Stimulated activated CD8-positive, alpha-beta memory T cell treated with anti-CD3 and anti-CD28 coated beads, Interleukin-4, amount 100 ng/mL, for 24 hours (primary cell): ENCODE measurements around the gene FALEC.
A peak's percentile ranks its signal among the peaks of the same experiment; 100 is the strongest.
"Not testable (repeated sequence)": the region's sequence is repeated elsewhere in the genome, so short reads cannot be mapped to it uniquely, and the experiment has no call there.

ENCODE experiments used
- DNase-seq: peaks from one replicate; pipeline ENCODE4 v3.0.0-alpha.2; 2020; ENCODE audit warnings: low read depth

The FALEC gene

DNA sequence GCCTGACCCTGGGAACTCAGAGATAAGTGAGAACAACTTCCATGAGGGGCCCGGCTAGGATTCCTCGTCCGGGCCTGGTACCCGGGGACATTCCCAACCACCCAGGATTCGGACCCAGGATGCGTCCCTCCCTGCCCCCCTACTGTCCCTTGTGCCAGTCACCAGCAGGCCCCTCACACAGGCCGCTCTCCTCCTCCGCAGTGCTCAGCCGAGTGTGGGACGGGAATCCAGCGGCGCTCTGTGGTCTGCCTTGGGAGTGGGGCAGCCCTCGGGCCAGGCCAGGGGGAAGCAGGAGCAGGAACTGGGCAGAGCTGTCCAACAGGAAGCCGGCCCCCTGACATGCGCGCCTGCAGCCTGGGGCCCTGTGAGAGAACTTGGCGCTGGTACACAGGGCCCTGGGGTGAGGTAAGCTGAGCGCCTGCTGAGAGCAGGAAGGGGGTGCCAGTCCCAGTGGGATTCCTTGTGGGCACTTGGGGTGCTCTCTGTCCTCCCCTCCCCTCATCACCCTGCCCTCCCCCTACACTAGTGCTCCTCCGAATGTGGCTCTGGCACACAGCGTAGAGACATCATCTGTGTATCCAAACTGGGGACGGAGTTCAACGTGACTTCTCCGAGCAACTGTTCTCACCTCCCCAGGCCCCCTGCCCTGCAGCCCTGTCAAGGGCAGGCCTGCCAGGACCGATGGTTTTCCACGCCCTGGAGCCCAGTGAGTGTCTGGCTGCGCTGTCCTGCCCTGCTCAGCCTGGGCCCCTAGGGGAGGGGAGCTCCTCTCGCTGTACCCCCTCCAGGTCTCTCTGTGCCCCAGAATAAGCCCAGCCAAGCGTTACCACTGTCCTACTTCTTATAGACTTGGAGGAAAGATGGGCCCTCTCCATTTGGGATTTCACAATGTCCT is 43.5 kb downstream of the FALEC start:
- DNase-seq: no peak

DNA sequence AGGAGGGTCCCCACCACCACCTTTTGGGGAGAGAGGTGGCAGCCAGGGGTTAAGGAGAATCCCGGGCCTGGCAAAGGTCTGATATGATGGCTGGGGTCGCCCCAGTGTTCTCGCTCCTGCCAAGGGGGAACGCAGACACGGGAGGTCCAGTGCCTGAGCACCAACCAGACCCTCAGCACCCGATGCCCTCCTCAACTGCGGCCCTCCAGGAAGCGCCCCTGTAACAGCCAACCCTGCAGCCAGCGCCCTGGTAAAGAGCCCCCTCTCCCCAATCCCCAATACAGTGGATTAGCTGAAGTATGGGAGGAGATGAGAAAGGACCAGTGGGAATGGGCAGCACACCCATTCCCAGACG is 44.1 kb downstream of the FALEC start:
- no peak for DNase-seq

DNA sequence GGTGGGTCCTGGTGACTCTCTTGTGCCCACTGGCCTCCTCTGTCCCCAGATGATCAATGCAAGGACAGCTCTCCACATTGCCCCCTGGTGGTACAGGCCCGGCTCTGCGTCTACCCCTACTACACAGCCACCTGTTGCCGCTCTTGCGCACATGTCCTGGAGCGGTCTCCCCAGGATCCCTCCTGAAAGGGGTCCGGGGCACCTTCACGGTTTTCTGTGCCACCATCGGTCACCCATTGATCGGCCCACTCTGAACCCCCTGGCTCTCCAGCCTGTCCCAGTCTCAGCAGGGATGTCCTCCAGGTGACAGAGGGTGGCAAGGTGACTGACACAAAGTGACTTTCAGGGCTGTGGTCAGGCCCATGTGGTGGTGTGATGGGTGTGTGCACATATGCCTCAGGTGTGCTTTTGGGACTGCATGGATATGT is 44.5 kb downstream of the FALEC start:
- DNase-seq: peak; percentile 54

DNA sequence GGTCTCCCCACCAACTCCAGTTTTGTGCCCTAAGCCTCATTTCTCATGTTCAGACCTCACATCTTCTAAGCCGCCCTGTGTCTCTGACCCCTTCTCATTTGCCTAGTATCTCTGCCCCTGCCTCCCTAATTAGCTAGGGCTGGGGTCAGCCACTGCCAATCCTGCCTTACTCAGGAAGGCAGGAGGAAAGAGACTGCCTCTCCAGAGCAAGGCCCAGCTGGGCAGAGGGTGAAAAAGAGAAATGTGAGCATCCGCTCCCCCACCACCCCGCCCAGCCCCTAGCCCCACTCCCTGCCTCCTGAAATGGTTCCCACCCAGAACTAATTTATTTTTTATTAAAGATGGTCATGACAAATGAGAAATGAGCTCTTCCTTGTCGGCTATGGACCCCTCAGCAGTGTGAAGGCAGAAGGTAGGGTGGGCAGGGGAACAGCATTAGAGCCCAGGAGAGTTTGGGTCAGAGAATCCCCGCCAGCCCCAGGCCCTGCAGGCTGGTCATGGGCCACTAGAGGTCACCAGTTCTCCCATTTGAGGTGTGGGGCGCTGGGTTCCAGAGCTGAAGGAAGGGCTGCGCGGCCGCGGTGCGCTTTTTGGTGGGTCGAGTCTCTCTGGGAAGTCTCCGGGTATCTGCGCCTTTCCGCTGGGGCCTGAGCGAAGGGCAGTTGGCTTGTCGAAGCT is 45.2 kb downstream of the FALEC start:
- DNase-seq: peak; percentile 78

DNA sequence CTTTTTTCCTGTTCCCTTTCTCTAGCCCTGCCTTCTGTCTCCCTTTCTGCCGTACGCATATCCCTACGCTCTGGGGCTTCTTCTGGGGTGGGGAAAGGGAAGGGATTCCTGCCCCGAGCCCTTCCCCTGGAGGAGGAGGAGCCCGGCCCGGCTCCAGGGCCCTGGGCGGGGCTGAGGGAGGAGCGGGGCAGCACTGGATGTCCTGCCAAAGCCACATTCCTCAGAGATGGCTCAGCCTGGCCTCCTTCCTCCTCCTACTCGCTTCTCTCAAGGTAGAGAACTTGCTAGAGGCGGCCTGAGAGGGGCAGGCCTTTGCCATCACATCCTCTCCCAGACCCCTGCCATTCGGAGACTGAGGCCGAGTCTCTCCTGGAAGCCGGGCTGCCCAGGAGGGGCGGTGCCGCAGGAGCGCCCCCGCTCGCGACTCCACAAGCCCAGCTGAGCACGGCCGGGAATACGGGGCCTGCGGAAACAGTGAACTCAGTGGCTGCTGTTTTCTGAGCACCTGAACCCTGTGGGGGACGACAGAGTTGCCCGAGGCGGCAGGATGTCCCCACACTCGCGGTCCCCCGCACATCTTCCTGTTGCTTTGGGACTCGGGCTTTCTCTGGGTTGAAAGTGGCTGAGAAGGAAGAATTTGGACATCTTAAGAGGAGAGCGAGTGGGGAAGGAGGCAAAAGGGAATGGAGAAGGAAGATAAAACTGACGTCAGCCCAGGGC is 45.9 kb downstream of the FALEC start:
- peak; percentile 40 for DNase-seq

DNA sequence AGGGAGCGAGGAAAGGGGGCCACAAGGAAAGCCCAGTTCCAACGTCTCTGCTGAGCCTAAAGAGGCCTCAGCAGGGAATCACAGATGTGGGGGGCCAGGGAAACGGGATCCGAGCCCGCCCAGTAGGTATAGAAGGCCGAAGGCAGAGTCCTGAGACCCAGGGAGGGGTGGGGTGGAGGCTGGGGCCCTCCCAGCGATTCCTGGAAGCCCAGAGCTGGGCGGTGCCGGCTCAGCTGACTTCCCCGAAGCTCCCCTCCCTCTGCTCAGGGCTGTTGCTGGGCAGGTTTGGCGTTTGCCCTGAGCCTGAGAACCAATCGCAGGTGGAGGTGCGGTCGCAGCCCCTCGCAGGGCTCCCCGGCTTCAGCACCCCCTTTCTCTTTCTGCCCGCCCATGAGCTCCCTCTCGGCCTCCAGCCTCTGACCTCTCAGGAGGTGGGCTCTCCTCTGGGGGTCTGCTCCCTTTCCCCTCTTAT is 46.5 kb downstream of the FALEC start:
- peak; percentile 80 for DNase-seq

DNA sequence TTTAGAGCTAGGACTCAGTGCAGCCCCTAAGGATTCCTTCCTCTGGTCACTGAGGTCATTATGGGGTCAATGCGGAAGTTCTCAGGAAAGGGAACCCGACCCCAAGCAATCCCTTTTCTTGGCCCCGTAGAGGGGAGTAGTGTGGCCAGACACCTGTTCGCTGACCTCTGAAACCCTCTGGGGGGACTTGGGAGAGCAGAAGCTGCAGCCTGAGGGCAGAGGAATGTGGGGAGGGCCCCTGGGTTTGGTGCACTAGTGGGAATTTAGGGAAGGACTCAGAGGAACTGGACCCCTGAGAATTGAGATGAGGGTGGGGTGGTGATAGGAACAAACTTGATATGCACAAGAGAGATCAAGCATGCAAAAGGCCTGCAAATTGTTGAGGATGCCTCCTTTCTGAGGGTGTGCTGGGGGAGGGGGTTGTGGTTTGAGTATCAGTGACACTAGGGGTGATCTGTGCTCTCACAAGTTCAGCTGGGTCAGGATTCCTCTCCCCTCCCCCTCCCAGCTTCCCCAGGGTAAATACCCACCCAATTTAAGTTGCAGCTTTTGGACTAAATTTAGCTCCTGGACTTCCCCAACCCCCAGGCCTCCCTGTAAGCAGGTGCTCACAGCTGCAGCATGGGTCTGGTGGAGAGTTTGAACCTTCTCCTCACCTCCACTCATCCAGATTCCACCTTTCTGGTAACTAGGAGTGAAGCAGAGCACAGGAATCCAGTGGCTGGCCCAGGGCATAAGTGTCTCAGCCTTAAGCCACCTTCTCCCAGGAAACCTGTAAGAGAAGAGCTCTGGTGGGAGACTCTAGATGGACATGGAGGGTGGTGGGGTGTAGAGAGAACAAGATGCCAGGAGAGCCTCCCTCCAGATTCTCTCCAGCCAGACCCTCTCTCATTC is 47.1 kb downstream of the FALEC start:
- peak; percentile 62 for DNase-seq

DNA sequence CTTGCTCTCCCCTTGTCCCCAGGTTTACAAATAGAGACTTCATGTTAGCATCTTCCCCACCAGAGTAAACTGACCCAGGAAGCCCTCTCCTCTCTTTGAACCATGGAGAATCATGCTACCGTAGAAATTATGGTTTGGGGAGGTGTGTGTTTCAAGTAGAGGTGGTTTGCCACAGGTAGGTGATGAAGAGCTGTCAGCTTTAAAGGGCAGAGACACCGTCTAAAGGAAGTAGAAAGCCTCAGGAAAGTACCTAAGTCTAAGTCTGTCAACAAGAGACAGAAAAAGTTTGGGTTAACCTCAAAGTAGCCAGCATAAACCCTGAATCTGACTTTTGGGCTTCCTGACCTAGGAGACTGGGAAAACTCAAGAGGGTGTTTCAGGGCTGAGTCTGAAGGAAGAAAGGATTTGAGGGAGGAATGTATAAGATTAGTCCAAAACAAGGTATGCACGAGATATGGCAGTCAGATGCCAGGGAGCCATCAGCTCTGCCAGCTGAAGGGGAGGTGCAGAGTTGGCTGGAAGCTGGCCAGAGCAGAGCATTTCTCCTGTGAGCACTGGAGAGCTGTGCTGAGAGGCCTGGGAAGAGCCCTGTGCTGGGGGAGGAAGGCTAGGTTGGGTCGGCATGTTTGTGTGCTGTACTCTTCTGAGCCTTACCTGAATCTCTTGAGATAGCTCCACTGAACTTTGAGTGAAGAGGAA is 47.9 kb downstream of the FALEC start:
- no peak for DNase-seq

DNA sequence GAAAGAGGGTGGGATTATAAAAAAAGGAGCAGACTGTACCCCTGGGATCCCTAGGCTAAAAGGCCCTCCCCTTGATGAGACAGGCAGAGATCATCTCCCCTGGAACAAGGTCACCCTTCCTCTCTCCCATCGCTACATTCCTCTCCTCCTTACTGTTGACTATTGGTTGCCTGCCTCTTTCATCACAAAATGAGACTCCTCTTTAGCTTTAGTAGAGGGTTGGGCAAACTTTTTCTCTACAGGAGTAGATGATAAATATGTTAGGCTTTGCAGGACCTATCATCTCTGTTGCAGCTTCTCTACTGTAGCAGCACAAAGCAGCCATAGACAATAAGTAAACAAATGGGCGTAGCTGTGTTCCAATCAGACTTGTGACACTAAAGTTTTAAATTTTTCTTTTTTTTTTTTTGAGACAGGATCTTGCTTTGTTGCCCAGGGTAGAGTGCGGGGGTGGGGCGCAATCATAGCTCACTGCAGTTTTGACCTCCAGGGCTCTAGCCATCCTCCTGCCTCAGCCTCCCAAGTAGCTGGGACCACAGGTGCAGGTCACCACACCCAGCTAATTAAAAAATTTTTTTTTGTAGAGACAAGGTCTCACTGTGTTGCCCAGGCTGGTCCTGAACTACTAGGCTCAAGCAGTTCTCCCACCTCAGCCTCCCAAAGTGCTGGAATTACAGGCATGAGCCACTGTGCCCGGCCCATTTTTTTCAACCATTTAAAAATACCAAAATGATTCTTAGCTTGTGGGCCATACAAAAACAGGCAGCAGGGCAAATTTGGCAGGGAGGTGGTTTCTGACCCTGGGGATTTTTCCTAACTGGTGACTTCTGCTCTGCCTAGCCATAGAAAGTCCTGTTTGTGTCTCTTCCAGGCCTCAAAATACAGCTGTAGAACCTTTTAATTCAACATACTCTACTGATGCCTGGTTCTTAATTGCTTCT is 48.8 kb downstream of the FALEC start:
- DNase-seq: no peak

DNA sequence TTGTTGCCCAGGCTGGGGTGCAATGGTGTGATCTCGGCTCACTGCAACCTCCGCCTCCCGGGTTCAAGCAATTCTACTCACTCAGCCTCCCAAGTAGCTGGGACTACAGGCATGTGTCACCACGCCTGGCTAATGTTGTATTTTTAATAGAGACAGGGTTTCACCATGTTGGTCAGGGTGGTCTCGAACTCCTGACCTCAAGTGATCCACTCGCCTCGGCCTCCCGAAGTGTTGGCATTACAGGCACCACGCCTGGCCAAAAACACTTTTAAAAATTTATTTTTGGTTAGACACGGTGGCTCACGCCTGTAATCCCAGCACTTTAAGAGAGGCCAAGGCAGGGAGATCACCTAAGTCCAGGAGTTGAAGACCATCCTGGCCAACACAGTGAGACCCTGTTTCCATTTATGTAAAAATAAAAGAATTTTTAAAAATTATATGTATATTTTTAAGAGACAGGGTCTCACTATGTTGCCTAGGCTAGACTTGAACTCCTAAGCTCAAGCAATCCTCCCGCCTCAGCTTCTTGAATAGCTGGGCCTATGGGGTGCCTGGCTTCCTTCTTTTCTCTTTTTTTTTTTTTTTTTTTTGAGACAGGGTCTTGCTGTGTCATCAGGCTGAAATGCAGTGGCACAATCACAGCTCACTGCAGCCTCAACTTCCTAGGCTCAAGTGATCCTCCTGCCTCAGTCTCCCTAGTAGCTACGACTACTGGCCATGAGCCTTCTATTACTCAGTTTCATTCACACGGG is 49.9 kb downstream of the FALEC start:
- not testable (repeated sequence) for DNase-seq

DNA sequence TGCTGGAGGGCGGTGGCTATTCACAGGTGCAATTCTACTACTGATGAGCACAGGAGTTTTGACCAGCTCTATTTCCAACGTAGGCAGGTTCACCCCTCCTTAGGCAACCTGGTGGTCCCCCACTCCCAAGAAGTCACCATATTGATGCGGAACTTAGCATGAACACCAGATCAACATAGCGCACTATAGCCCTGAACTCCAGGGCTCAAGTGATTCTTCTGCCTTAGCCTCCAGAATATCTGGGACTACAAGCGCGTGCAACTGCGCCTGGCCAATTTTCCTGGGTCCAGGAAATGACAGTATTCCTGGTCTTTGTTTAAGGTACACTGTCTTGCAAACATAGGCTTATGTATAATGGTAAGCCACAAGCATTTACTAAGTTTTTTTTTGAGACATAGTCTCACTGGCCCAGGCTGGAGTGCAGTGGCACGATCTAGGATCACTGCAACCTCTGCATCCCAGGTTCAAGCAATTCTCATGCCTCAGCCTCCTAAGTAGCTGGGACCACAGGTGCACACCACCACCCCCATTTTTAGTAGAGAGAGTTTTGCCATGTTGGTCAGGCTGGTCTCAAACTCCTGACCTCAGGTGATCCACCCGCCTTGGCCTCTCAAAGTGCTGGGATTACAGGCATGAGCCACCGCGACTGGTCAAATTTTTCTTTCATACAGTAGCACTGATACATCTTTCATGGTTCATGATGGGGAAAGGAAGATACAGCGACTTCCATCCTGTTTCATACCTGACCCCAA is 51.2 kb downstream of the FALEC start:
- DNase-seq: no peak

DNA sequence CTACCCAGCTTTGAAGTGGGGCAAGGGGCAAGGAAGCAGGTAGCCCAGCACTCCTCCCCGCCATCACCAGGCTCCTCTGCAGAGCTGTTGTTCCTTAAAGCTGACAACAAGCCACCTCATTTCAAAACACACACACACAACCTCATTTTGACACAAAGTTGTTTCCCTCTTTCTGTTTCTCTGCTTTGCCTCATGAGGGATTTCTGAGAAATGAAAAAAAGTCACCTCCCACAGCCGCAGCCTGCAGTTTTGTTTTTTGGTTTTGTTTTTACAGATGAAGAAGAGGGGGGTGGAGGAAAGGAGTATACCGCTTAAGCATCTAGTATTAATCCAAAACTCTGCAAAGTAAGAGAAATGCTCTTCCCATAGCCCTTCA is 51.8 kb downstream of the FALEC start:
- DNase-seq: no peak

DNA sequence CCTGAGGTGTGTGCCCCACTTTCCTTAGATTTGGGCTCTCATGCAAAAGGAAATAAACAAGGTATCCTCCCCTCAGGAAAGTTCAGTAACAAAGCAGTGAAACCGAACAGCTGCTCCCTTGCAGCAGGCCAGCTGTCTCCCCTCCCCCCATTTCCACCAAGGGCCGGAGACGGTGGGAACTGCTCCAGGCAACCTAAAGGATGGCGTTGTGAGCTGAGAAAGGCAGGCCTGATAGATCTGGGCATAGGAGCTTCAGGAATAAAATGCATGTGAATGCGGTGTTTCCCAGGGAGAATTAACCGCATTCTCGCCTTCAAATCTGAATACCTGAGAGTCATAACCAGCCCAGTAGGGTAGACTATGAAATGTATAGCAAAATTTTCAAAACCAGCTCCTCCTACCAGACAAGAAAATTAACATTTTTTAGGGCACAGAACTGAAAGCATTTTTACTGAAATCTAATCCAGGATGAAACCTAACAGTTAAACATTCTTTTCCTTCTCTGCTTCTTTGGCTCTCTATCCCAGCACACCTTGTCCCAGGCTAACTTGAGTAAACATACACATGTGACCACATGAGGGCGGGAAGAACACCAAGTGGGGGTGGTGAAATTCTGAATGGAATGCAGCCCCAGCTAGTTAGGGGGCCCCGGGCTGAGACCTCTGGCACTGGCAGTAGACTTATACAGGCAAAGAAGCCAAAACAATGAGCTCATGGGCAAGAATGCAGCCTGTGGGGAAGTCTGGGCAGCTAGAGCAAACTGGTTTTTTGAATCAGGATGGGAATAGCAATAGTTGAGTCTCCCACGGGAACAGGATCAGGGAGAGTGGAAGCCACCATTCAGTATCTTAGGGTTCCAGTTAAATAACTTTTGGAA is 52.4 kb downstream of the FALEC start:
- peak; percentile 44 for DNase-seq

DNA sequence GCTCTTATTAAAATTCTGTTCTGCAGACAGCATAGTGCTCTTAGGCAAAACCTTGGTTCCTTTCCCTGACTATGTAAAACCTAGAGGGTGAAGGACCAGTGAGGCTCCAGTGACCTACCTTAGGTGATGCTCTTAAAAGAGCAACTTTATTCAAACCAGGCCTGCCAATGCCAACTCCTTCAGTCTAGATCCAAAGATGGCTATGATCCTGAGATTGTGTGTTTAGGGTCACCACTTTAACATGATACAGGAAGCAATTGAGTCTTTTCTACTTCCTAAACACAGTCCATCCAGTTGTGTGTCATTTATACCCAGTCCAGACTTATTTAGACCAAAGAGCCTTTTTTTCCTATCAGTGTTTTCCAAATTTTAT is 53.0 kb downstream of the FALEC start:
- no peak for DNase-seq

DNA sequence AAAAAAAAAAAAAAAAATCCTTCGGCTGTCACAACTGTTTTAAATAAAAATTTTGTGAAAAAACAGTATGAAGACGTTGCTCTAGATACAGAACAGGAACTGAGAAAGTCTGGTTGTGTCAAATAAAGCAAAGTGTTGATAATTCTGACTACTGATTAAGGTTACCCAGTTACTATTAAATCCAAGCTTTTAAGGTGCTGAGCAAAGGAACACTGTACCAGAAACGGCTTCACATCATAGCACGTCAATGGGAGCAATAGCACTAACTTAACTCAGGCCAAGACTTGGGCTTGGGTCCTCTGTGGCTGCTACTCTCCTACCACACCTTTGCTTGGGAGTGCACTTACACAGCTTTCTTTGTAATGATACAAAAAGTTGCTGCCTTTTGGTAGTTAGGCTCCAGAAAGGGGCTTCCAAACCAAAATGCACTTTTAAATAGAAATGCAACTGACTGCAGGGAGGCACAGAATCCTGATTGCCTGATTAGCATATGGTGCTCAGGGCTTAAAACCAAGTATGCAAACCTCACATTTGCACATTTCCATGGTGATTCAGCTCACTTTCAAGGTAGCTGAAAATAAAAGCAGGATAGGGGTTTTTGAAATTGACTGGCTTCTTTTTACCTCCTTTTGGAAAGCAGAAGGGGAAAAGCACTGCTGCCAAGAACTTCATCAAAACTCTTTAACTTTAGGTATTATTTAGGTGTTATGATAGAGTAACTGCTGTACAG is 57.5 kb downstream of the FALEC start:
- no peak for DNase-seq

DNA sequence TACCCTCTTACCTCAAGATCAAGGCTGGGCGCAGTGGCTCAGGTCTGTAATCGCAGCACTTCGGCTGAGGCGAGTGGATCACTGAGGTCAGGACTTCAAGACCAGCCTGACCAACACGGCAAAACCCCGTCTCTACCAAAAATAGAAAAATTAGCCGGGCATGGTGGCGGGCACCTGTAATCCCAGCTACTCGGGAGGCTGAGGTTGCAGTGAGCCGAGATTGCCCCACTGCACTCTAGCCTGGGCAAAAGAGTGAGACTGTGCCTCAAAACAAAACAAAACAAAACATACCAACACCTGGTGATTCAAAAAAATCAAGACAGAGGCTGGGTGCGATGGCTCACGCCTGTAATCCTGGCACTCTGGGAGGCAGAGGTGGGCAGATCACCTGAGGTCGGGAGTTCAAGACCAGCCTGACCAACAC is 58.1 kb downstream of the FALEC start:
- not testable (repeated sequence) for DNase-seq
